Trophoblast cell (in vitro differentiated cells and primary cell): ENCODE data around the gene RGS8.

Experiments
- DNase-seq, 2 donors: peaks; one replicate each; pipeline ENCODE4 v3.0.0-alpha.2; 2016
- H2AFZ ChIP-seq: 2 replicates; pipeline ENCODE4 v1.6.1; 2013; ENCODE audit warnings: low read length, moderate library complexity, mild to moderate bottlenecking; ENCODE audit not compliant: insufficient read depth, poor library complexity
- H2AK5ac ChIP-seq: 2 replicates; pipeline ENCODE4 v1.6.1; 2013; ENCODE audit warnings: mild to moderate bottlenecking, low read length
- H2BK120ac ChIP-seq: 2 replicates; pipeline ENCODE4 v1.6.1; 2013; ENCODE audit warnings: low read length, mild to moderate bottlenecking, moderate library complexity; ENCODE audit not compliant: insufficient read depth, poor library complexity
- H2BK12ac ChIP-seq: 2 replicates; pipeline ENCODE4 v1.6.1; 2013; ENCODE audit warnings: mild to moderate bottlenecking, low read length, moderate library complexity
- H2BK5ac ChIP-seq: 2 replicates; pipeline ENCODE4 v1.6.1; 2013; ENCODE audit warnings: low read length, low read depth, moderate library complexity, mild to moderate bottlenecking; ENCODE audit not compliant: poor library complexity
- H3K14ac ChIP-seq: 2 replicates; pipeline ENCODE4 v1.6.1; 2013; ENCODE audit warnings: mild to moderate bottlenecking, low read length
- H3K18ac ChIP-seq: 2 replicates; pipeline ENCODE4 v1.6.1; 2013; ENCODE audit warnings: mild to moderate bottlenecking, low read length
- H3K23ac ChIP-seq: 2 replicates; pipeline ENCODE4 v1.6.1; 2013; ENCODE audit warnings: low read length
- H3K27ac ChIP-seq: 2 replicates; pipeline ENCODE4 v1.5.1; 2013; ENCODE audit warnings: low read depth, mild to moderate bottlenecking, inconsistent platforms, low read length, moderate library complexity
- H3K27me3 ChIP-seq: 2 replicates; pipeline ENCODE4 v1.6.1; 2013; ENCODE audit warnings: inconsistent platforms, mild to moderate bottlenecking, low read length, moderate library complexity; ENCODE audit not compliant: insufficient read depth
- H3K36me3 ChIP-seq, 2 experiments: 1 replicate in 1 of 2; 2 replicates in 1 of 2; pipeline ENCODE4 v1.6.1; 2013; ENCODE audit warnings: low read length in 2 of 2, mild to moderate bottlenecking in 2 of 2, moderate library complexity in 1 of 2; ENCODE audit not compliant: insufficient read depth in 2 of 2, control insufficient read depth in 1 of 2
- H3K4ac ChIP-seq: 2 replicates; pipeline ENCODE4 v1.6.1; 2013; ENCODE audit warnings: low read depth, mild to moderate bottlenecking, low read length, moderate library complexity
- H3K4me1 ChIP-seq, 2 experiments: 1 replicate in 1 of 2; 2 replicates in 1 of 2; pipeline ENCODE4 v1.6.1; 2013; ENCODE audit warnings: low read length in 2 of 2, mild to moderate bottlenecking in 2 of 2, moderate library complexity in 1 of 2; ENCODE audit not compliant: insufficient read depth in 2 of 2, control insufficient read depth in 1 of 2
- H3K4me2 ChIP-seq: 2 replicates; pipeline ENCODE4 v1.6.1; 2013; ENCODE audit warnings: inconsistent platforms, mild to moderate bottlenecking, low read length, moderate library complexity
- H3K4me3 ChIP-seq: 2 replicates; pipeline ENCODE4 v1.5.1; 2013; ENCODE audit warnings: mild to moderate bottlenecking, low read depth, low read length, inconsistent platforms
- H3K79me1 ChIP-seq: one replicate; pipeline ENCODE4 v1.6.1; 2013; ENCODE audit warnings: low read length
- H3K79me2 ChIP-seq: 2 replicates; pipeline ENCODE4 v1.6.1; 2013; ENCODE audit warnings: low read length, mild to moderate bottlenecking; ENCODE audit not compliant: control insufficient read depth, insufficient read depth, poor library complexity
- H3K9ac ChIP-seq: 2 replicates; pipeline ENCODE4 v1.6.1; 2013; ENCODE audit warnings: mild to moderate bottlenecking, low read length
- H3K9me3 ChIP-seq: 2 replicates; pipeline ENCODE4 v1.6.1; 2013; ENCODE audit warnings: low read depth, mild to moderate bottlenecking, control low read depth, inconsistent platforms, low read length; ENCODE audit not compliant: insufficient read depth
- H4K12ac ChIP-seq: 2 replicates; pipeline ENCODE4 v1.6.1; 2013; ENCODE audit warnings: low read depth, mild to moderate bottlenecking, low read length, moderate library complexity
- H4K8ac ChIP-seq: 2 replicates; pipeline ENCODE4 v1.6.1; 2013; ENCODE audit warnings: low read depth, mild to moderate bottlenecking, low read length, moderate library complexity
- H4K91ac ChIP-seq: one replicate; pipeline ENCODE4 v1.6.1; 2013; ENCODE audit warnings: low read depth, mild to moderate bottlenecking, low read length, moderate library complexity
- WGBS: extraction: QIAGEN DNeasy Blood & Tissue Kit; methylation state at CpG from one replicate; pipeline ENCODE4 v1.1.7; 2013; ENCODE audit warnings: missing lambda C conversion rate; ENCODE audit not compliant: insufficient read length, insufficient coverage; ENCODE audit errors: extremely low coverage; 5-methylcytosine and 5-hydroxymethylcytosine counted together

RGS8 gene

DNA sequence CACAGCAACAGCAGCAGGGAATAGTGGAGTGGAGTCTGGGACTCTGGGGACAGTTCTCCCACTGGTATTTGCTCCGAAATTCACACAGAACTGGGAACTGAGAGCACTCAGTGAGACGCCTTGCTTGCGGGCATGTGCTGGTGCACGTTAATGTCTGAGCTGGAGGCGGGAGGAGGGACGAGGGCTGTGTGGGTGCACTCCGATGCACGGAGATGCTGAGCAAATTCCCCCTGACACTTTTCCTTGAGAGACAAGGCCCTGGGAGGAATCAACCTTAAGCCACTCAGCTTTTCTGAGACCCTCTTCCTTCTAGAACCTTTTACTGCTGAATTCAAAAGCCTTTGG lies 2.8 kb downstream of the RGS8 start:
- H3K4me1 ChIP-seq, result peaks cover 14 to 16% of the 10 kb centered on the region in 2 experiments
- H3K4ac ChIP-seq, result no peak overlapping the region
- no peak overlapping the region for H3K27ac ChIP-seq
- H2BK5ac ChIP-seq, result no peak overlapping the region
- H3K14ac ChIP-seq, result peak overlapping the region; percentile 7
- H3K18ac ChIP-seq, result no peak overlapping the region
- no peak overlapping the region for H4K12ac ChIP-seq
- DNase-seq, result no peak
- no peaks in the 10 kb centered on the region for H3K36me3 ChIP-seq
- WGBS, result no CpG with 5 or more reads among the region's 8 CpGs
- no peak overlapping the region for H3K4me3 ChIP-seq
- no peak overlapping the region for H3K23ac ChIP-seq
- H3K9me3 ChIP-seq, result no peaks in the 10 kb centered on the region
- peaks cover 9% of the 10 kb centered on the region for H3K79me1 ChIP-seq
- H4K8ac ChIP-seq, result no peak overlapping the region
- no peak overlapping the region for H3K4me2 ChIP-seq
- H2AK5ac ChIP-seq, result no peak overlapping the region
- H4K91ac ChIP-seq, result no peak overlapping the region
- H3K9ac ChIP-seq, result no peak overlapping the region
- no peak overlapping the region for H2BK12ac ChIP-seq
- H3K27me3 ChIP-seq, result no peaks in the 10 kb centered on the region
- H2AFZ ChIP-seq, result no peak overlapping the region
- H2BK120ac ChIP-seq, result no peak overlapping the region
- H3K79me2 ChIP-seq, result no peaks in the 10 kb centered on the region

DNA sequence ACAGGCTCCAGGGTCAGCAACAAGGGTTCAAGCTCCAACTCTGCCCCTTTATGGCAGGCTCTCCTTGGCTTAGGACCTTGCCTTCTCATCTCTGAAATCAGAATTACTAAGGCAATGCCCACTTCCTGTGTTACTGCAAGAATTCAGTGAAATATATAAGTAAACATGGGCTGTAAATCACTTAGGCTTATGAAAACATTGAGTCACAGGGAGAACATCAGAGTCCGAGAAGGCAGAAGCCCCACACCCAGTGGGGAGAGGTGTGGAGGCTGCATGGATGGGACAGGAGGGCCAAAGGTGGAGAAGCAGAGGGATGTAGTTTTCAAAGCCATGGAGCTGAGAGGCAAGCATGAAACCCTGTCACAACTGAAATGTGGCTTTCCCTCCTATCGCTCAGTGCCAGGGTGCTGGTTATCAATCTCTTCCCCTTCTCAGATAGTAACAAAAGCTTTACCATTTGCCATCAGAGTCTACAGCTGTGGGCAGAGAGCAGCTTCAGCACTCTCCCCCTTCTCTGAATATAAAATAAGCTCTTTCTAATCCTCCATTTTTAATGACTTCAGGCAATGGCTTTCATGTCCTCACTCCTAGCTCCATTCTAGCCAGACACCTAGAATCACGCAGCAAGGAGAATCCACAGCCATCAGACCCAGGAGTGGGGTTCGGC lies 3.4 kb downstream of the RGS8 start:
- DNase-seq, result no peak
- Histone ChIP-seq H3K4me2 (no peak overlapping the region), H3K79me2 (no peaks in the 10 kb centered on the region), H3K4me1 (peaks cover 11 to 13% of the 10 kb centered on the region in 2 experiments), H4K12ac (no peak overlapping the region), H4K91ac (no peak overlapping the region), H3K14ac (peak overlapping the region; percentile 7), H3K9me3 (no peaks in the 10 kb centered on the region), H3K79me1 (peaks cover 5% of the 10 kb centered on the region), H3K18ac (no peak overlapping the region), H3K4me3 (no peak overlapping the region), H2AFZ (no peak overlapping the region), H3K23ac (no peak overlapping the region), H3K4ac (no peak overlapping the region), H2BK120ac (no peak overlapping the region), H3K27me3 (no peaks in the 10 kb centered on the region), H3K36me3 (no peaks in the 10 kb centered on the region), H2BK12ac (no peak overlapping the region), H3K27ac (no peak overlapping the region), H3K9ac (no peak overlapping the region), H2BK5ac (no peak overlapping the region), H2AK5ac (no peak overlapping the region), H4K8ac (no peak overlapping the region)
- whole genome bisulfite sequencing, result no CpG with 5 or more reads among the region's 4 CpGs

DNA sequence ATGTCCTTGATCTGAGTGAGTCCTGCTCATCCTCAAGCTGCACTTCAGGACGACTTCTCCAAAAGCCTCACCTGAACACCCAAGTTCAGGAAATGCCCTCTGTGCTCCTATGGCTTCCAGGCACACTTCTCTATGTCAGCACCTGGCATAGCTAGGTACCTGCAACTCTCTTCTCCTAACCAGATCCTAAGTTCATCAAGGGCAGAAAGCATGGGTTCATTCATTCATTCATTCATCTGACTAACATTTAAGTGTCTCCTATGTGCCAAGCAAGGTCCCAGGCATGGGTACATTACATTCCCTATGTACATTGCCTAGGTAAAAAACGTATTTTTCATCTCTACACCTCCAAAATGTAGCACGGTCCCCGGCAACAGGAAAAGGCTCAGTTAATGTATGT lies 4.0 kb downstream of the RGS8 start:
- peaks cover 5 to 6% of the 10 kb centered on the region in 2 experiments for H3K4me1 ChIP-seq
- no peak overlapping the region for H3K4me3 ChIP-seq
- H3K23ac ChIP-seq, result no peak overlapping the region
- H3K9me3 ChIP-seq, result no peaks in the 10 kb centered on the region
- H2AK5ac ChIP-seq, result no peak overlapping the region
- no peak overlapping the region for H3K4me2 ChIP-seq
- H4K91ac ChIP-seq, result no peak overlapping the region
- H3K79me2 ChIP-seq, result no peaks in the 10 kb centered on the region
- H2BK12ac ChIP-seq, result no peak overlapping the region
- H3K4ac ChIP-seq, result no peak overlapping the region
- no peak overlapping the region for H4K8ac ChIP-seq
- H2BK5ac ChIP-seq, result no peak overlapping the region
- H2BK120ac ChIP-seq, result no peak overlapping the region
- H3K79me1 ChIP-seq, result no peaks in the 10 kb centered on the region
- H3K14ac ChIP-seq, result no peak overlapping the region
- no peak overlapping the region for H3K9ac ChIP-seq
- H3K18ac ChIP-seq, result no peak overlapping the region
- no CpG with 5 or more reads among the region's 4 CpGs for WGBS
- no peak for DNase-seq
- no peak overlapping the region for H2AFZ ChIP-seq
- H3K27ac ChIP-seq, result no peak overlapping the region
- no peaks in the 10 kb centered on the region for H3K36me3 ChIP-seq
- H4K12ac ChIP-seq, result no peak overlapping the region
- no peaks in the 10 kb centered on the region for H3K27me3 ChIP-seq

DNA sequence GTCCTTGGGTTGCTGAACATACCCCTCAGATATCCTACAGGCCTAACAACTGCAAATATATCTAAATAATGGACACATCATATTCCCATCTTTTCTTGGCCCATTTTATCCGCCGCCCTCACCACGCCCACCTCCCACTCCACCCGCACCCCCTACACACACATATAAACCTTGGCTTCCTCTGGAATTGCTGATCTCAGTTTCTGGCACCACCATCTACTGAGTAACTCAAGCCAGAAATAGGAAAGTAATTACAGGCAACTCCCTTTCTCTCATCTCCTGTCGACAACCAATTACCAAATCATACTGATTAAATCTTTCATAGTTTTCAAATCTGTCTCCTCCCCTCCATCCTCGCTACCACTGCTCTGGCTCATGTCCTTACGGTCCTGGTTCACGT lies 4.7 kb downstream of the RGS8 start:
- H3K23ac ChIP-seq, result no peak overlapping the region
- H3K18ac ChIP-seq, result no peak overlapping the region
- H2AFZ ChIP-seq, result no peak overlapping the region
- peaks cover 2% of the 10 kb centered on the region in 2 experiments for H3K4me1 ChIP-seq
- H3K4me3 ChIP-seq, result no peak overlapping the region
- H3K36me3 ChIP-seq, result no peaks in the 10 kb centered on the region
- no peaks in the 10 kb centered on the region for H3K27me3 ChIP-seq
- no peak overlapping the region for H3K4ac ChIP-seq
- no peak overlapping the region for H2BK12ac ChIP-seq
- no peak overlapping the region for H3K14ac ChIP-seq
- H2BK5ac ChIP-seq, result no peak overlapping the region
- no peak overlapping the region for H4K12ac ChIP-seq
- no peak overlapping the region for H3K27ac ChIP-seq
- H3K4me2 ChIP-seq, result no peak overlapping the region
- no peak for DNase-seq
- no peaks in the 10 kb centered on the region for H3K9me3 ChIP-seq
- no peak overlapping the region for H4K91ac ChIP-seq
- no peak overlapping the region for H3K9ac ChIP-seq
- H2AK5ac ChIP-seq, result no peak overlapping the region
- no peak overlapping the region for H4K8ac ChIP-seq
- H2BK120ac ChIP-seq, result no peak overlapping the region
- WGBS, result 100% methylated on average over 4 of the region's 8 CpGs
- no peaks in the 10 kb centered on the region for H3K79me1 ChIP-seq
- no peaks in the 10 kb centered on the region for H3K79me2 ChIP-seq
